ENCODE data around the gene CCDC180. TPM values are rescaled to one million over a fixed set of nuclear protein-coding genes. Genes with fewer than 3 reads are reported as not detected.

CCDC180 gene
- total RNA-seq, 1 experiment from 2014 or later = 5.1 TPM

GRCh38 chr9:97297889-97298288, 9.6 kb upstream of the CCDC180 start:
- H3K36me3 Mint-ChIP-seq (ENCODE audit: insufficient read depth, unreplicated experiment) = peaks cover 23% of the 10 kb centered on the region
- DNase-seq (ENCODE audit: unreplicated experiment) = no peak

DNA sequence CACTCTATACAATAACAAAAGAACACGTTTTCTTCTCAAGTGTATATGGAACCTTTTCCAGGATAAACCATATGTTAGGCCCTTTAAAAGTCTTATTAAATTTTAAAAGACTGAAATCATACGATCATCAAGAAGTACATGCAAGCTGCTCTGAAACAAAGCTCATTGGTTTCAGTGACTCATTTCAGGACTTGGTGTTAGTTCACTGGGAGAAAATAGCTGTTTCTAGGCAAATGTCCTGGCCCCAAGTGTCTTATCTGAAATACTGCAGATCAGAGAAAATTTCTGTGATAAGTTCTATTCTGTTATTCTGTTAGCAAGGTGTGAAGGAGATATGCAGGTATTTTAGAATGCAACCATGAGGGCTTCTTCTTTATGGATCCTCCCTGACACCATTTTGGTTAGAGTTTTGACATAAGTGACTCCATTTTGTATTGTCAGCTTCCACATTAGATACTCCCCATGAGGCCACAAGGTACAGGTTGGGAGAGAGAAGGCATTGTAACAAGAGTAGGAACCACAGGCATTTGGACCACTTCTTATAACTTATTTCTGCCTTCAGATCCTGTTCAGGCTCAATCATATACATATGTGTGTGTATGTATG, 7.5 kb upstream of the CCDC180 start:
- CTCF ChIA-PET = interaction anchor here (0.6 kb wide), 1 partner anchor 27 kb away, joined by 3 read pairs; no protein-coding TSS in a partner anchor
- intact Hi-C loops (cut with micrococcal nuclease) = no loop called here
- no peak for DNase-seq (ENCODE audit: unreplicated experiment)
- Mint-ChIP-seq H3K27me3 (ENCODE audit: insufficient read depth, unreplicated experiment) (no peaks in the 10 kb centered on the region), H3K4me1 (ENCODE audit: insufficient read depth, unreplicated experiment) (no peaks in the 10 kb centered on the region), H3K36me3 (ENCODE audit: insufficient read depth, unreplicated experiment) (peaks cover 12% of the 10 kb centered on the region), H3K4me3 (ENCODE audit: unreplicated experiment) (no peak overlapping the region), H3K27ac (ENCODE audit: low read depth, unreplicated experiment) (no peak overlapping the region), H3K9me3 (ENCODE audit: unreplicated experiment) (no peaks in the 10 kb centered on the region)
- TF ChIP-seq CTCF (IDR thresholded peaks at IDR 0.05; ENCODE audit: unreplicated experiment) = no peak
- POLR2A ChIA-PET = no interaction called here
- BruUV-seq (replicated peaks) = no TSS peak

More at GRCh38 chr9:97297889-97298288, 9.6 kb upstream of the CCDC180 start:
- no peaks in the 10 kb centered on the region for H3K9me3 Mint-ChIP-seq (ENCODE audit: unreplicated experiment)
- intact Hi-C loops (cut with micrococcal nuclease) = no loop called here
- no peak for TF ChIP-seq CTCF (IDR thresholded peaks at IDR 0.05; ENCODE audit: unreplicated experiment)
- BruUV-seq (replicated peaks) = no TSS peak
- H3K4me1 Mint-ChIP-seq (ENCODE audit: insufficient read depth, unreplicated experiment) = peaks cover 4% of the 10 kb centered on the region
- H3K4me3 Mint-ChIP-seq (ENCODE audit: unreplicated experiment) = no peak overlapping the region
- CTCF ChIA-PET = no interaction called here
- no peaks in the 10 kb centered on the region for H3K27me3 Mint-ChIP-seq (ENCODE audit: insufficient read depth, unreplicated experiment)
- POLR2A ChIA-PET = interaction anchor here (0.7 kb wide), 1 partner anchor 441 kb away, joined by 3 read pairs; no protein-coding TSS in a partner anchor
- no peak overlapping the region for H3K27ac Mint-ChIP-seq (ENCODE audit: low read depth, unreplicated experiment)

GRCh38 chr9:97300586-97300985, 6.9 kb upstream of the CCDC180 start:
- POLR2A ChIA-PET = no interaction called here
- peaks cover 6% of the 10 kb centered on the region for H3K36me3 Mint-ChIP-seq (ENCODE audit: insufficient read depth, unreplicated experiment)
- no peak for TF ChIP-seq CTCF (IDR thresholded peaks at IDR 0.05; ENCODE audit: unreplicated experiment)

GRCh38 chr9:97301974-97302373, 5.5 kb upstream of the CCDC180 start:
- Mint-ChIP-seq H3K36me3 (ENCODE audit: insufficient read depth, unreplicated experiment) (no peaks in the 10 kb centered on the region), H3K9me3 (ENCODE audit: unreplicated experiment) (no peaks in the 10 kb centered on the region), H3K4me3 (ENCODE audit: unreplicated experiment) (no peak overlapping the region), H3K27ac (ENCODE audit: low read depth, unreplicated experiment) (no peak overlapping the region), H3K27me3 (ENCODE audit: insufficient read depth, unreplicated experiment) (no peaks in the 10 kb centered on the region), H3K4me1 (ENCODE audit: insufficient read depth, unreplicated experiment) (no peaks in the 10 kb centered on the region)
- DNase-seq (ENCODE audit: unreplicated experiment) = no peak
- ChIA-PET POLR2A (no interaction called here), CTCF (no interaction called here)
- TF ChIP-seq CTCF (IDR thresholded peaks at IDR 0.05; ENCODE audit: unreplicated experiment) = no peak
- no TSS peak for BruUV-seq (replicated peaks)
- intact Hi-C loops (cut with micrococcal nuclease) = no loop called here

More at GRCh38 chr9:97300586-97300985, 6.9 kb upstream of the CCDC180 start:
- CTCF ChIA-PET = interaction anchor here (0.6 kb wide), 1 partner anchor 26 kb away, joined by 3 read pairs; no protein-coding TSS in a partner anchor
- no TSS peak for BruUV-seq (replicated peaks)
- H3K27ac Mint-ChIP-seq (ENCODE audit: low read depth, unreplicated experiment) = no peak overlapping the region
- no peaks in the 10 kb centered on the region for H3K4me1 Mint-ChIP-seq (ENCODE audit: insufficient read depth, unreplicated experiment)
- DNase-seq (ENCODE audit: unreplicated experiment) = no peak
- H3K27me3 Mint-ChIP-seq (ENCODE audit: insufficient read depth, unreplicated experiment) = no peaks in the 10 kb centered on the region
- no peaks in the 10 kb centered on the region for H3K9me3 Mint-ChIP-seq (ENCODE audit: unreplicated experiment)
- intact Hi-C loops (cut with micrococcal nuclease) = no loop called here
- no peak overlapping the region for H3K4me3 Mint-ChIP-seq (ENCODE audit: unreplicated experiment)

All from MCF 10A (cell line).